KBM-7 (cell line): Measurements from ENCODE around the gene TRDN.
"Not testable (repeated sequence)": the region's sequence is repeated elsewhere in the genome, so short reads cannot be mapped to it uniquely, and the experiment has no call there.

ENCODE experiments used
- DNase-seq: peaks from one replicate; pipeline ENCODE4 v3.0.0-alpha.2; 2015
- in situ Hi-C: fragments of 300-500 bp; cut with MboI; formaldehyde crosslinking; loops from 2 replicates; pipeline ENCODE4 v1.14.3; 2020; ENCODE audit warnings: low sequenced_read_pairs, low pct_unique_long_range_greater_than_20kb, mixed read lengths

TRDN gene

DNA sequence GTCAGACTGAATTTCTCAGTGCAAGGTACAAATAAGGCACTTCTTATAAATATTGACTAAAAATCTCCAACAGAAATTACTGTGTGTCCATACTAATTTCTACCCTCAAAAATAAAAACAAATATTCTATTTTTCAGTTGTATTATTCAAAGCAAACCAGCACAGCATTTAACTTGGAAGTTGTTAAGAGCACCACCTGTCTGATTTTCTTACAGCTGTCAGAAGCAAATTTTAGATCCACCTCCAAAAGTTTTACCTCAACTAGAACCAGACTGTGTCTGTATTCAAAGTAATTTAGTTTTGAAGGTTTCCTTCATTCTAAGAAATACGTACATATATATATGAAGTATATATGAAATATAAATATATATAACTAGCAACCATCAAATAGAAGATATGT lies 1.2 kb downstream of the TRDN start:
- in situ Hi-C loops, result no loop called here
- DNase-seq, result no peak

DNA sequence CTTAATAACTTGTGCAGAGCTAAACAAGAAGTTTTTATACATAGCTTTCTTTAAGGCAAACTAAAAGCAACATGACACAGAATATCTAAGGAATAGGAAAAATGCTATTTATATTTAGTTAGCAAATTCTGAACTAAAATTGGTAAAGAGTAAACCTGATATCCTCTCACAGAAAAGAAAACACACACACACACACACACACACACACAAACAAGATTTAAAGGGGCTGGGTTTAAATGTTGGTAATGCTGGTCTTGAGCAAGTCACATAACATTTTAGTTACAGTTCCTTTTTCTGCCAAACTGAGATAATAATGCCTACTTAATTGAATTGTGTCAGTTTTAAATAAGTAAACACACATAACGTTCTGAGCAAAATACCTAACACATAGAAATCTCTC lies 1.6 kb downstream of the TRDN start:
- DNase-seq, result no peak
- in situ Hi-C loops, result no loop called here

GRCh38 chr6:123632641-123633040 lies 4.1 kb downstream of the TRDN start:
- in situ Hi-C loops, result no loop called here
- no peak for DNase-seq

DNA sequence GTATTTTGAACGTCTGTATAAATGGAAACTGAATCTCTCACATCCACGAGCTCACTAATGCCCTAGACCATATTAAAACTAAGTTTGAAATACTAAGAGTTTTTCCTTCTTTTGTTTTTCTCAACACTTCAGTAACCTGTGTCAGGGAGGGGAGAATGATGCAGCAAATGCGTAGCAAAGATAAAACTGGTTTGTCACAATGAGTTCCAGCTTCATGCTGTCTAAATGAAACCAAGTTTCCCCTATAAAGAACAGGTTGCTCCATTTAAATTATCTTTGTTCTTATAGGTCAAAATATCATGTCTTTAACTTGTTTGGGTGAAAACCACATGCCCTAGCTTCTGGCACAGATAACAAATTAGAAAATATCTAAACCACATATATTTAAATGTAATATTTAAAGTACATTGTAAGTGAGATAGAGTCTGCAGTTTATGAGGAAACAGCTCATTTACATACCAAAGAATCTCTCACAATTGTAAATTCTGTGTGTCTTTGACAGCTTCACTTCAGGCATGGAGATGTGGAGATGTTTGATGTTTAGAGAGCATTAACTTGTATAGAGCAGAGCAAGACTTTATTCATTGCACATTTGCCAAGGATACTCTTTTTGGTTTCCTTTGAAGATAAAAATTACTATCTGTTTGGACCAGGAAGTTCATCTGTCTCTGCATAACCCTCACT lies 7.3 kb downstream of the TRDN start:
- DNase-seq, result no peak
- in situ Hi-C loops, result no loop called here

DNA sequence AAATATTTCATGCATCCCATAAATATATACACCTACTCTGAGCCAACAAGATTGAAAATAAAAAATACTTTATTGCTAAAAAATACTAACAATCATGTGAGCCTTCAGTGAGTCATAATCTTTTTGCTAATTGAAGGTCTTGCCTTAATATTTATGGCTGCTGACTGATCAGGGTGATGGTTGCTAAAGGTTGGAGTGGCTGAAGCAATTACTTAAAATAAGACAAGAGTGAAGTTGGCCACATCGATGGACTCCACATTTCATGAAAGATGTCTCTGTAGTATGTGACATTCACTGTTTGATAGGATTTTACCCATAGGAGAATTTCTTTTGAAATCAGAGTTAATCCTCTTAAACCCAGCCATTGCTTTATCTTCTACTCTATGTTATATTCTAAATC lies 11.1 kb downstream of the TRDN start:
- in situ Hi-C loops, result no loop called here

DNA sequence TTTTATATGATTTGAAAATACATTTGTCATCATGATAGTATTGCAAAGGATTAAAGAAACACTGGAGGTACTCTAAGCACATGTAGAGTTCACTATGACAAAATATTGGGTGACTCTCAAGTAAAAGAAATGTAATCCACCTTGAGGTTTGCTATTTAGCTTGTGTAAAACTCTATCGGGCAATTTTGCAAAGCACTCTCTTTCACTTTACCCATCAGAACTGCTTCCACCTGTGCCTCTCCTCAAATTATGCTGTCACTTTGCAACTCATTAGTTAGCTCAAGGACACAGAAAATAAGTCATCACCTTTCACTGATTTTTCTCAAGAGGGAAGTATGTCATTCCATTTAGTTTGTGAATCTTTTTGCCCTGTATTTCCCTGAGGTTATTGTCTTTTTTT lies 14.0 kb downstream of the TRDN start:
- DNase-seq, result no peak
- in situ Hi-C loops, result no loop called here

More for the DNA sequence above, 11.1 kb downstream of the TRDN start:
- no peak for DNase-seq

GRCh38 chr6:123619156-123619555 lies 17.6 kb downstream of the TRDN start:
- DNase-seq, result no peak
- in situ Hi-C loops, result no loop called here

- in situ Hi-C loops, result no loop called here
- DNase-seq, result no peak
Observed at GRCh38 chr6:123616942-123617341, 19.8 kb downstream of the TRDN start.

DNA sequence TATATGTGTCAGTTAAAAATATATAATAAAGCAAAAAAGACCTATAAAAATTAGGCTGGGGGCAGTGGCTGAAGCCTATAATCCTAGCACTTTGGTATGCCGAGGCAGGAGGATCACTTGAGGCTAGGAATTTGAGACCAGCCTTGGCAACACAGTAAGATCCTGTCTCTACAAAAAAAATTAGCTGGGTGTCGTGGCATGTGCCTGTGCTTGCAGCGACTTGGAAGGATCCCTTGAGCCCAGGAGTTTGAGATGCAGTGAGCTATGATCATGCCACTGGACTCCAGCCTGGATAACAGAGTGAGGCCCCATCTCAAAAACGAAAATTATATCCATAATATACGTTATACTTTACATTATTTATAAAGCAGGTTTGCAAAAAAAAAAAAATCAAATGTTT lies 20.7 kb downstream of the TRDN start:
- DNase-seq, result no peak
- in situ Hi-C loops, result no loop called here

DNA sequence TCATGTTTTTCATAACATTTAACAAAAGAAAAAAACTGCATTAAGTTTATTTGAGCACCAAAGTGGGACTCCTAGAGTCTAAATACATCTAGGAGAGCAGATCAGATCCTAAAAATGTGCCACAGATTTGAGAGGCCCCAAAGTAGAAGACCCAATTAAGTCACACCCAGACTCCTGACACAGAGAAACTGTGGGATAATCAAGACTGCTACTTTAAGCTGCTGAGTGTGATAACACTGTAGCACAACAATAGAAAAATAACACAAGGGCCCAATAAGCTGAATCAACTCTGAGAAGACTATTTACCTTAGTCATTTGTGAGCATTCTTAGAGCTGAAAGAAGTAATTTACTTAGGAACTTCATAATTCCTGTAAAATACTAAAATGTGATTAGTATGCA lies 26.0 kb downstream of the TRDN start:
- in situ Hi-C loops, result no loop called here
- DNase-seq, result no peak

GRCh38 chr6:123604067-123604466 lies 32.7 kb downstream of the TRDN start:
- in situ Hi-C loops, result no loop called here
- DNase-seq, result no peak

GRCh38 chr6:123598011-123598410 lies 38.7 kb downstream of the TRDN start:
- in situ Hi-C loops, result no loop called here
- no peak for DNase-seq

- in situ Hi-C loops, result no loop called here
- DNase-seq, result no peak
Observed at GRCh38 chr6:123594776-123595175, 42.0 kb downstream of the TRDN start.

- in situ Hi-C loops, result no loop called here
- no peak for DNase-seq
Observed at GRCh38 chr6:123592426-123592825, 44.3 kb downstream of the TRDN start.

- in situ Hi-C loops, result no loop called here
- DNase-seq, result no peak
Observed at GRCh38 chr6:123589973-123590372, 46.8 kb downstream of the TRDN start.

DNA sequence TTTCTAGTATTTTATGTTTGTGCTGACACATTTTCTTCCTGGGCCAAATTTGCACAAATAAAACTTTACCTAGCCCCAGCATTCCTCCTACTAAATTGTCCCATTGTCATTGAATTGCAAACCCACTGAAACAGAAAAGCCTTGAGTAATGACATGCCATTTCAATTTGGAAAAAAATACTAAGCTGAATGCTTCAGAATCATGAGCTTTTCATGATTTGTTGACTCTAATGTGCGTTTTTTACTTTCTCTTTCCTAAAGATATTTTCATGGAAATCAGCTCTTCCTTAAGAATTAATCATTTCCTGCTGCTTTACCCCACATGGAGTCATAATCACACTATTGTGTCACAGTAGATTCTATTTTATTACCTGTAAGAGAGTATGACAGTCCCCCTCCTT lies 47.4 kb downstream of the TRDN start:
- no peak for DNase-seq
- in situ Hi-C loops, result no loop called here

DNA sequence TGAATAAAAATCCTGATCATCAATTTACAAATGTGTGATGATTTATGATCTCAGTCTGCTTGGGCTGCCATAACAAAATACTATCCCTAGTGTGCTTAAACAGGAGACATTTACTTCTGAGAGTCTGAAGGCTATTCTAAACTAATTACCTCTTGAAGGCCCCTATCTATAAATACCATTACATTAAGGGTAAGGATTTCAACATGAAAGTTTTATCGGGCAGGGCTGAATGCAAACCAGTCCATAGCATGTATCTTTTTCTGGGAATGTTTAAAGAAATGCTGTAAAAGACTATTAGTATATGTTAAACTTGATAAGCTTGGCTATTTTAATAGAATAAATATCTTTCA lies 48.2 kb downstream of the TRDN start:
- DNase-seq, result no peak
- in situ Hi-C loops, result no loop called here

DNA sequence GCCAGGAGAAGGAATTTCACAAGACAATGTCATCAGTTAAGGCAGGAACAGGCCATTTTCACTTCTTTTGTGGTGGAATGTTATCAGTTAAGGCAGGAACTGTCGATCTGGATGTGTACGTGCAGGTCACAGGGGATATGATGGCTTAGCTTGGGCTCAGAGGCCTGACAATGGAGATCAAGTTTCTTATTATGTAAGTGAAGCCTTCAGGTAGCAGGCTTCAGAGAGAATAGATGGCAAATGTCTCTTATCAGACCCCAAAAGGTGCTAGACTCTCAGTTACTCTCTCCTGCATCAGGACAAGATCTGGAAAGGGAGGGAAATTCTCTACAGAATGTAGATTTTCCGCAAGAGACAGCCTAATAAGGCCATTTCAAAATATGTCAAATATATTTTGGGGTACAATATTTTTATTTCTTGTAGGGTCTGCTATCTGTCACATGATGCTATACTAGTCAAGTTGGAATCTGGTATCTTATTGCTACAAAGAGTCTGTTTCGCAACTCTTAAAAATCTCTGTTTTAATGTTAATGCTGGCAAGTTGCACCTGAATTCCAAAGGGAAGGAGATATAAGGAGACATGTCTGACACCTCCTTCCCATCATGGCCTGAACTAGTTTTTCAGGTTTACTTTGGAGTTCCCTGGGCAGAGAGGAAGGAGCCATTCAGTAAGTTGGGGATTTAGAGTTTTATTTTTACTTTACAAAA lies 48.8 kb downstream of the TRDN start:
- DNase-seq, result no peak
- in situ Hi-C loops, result no loop called here

- DNase-seq, in situ Hi-C loops: not testable (repeated sequence)
Observed at GRCh38 chr6:123587407-123587806, 49.3 kb downstream of the TRDN start.

DNA sequence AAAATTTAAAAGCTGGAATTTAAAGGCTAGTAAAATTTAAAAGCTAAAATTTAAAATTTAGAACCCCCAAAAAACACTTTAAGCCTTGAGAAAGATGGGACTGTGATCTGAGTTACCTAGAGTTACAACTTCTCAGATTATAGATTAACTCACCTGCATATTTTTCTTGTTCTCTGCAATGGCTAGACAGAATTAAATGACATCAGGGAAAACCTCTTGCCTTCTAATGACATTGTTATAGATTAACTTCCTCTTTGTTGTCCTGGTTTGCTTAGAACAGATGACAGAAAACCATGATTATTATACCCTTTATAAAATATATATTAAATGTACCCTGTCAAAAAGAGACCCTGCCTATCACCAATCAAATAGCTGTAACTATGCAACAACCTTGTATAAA lies 56.4 kb downstream of the TRDN start:
- no peak for DNase-seq
- in situ Hi-C loops, result no loop called here

DNA sequence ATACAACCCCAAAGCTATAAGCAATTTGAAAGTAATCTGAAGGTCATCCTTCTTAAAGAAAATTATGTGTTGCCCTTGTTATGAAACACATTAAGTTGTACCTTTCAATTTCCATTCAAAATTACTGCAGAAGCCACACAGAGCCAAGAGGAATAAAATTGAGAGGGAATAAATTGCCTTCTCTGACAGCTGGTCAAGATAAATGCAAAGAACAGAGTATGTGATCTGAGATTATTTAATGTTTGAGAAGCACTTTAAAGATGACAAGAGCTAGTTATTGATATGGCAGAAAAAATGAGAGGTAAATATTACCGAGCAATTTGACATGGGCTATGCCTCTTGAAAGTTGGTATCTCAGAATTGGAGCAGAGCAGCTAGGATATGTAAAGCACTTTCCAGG lies 61.6 kb downstream of the TRDN start:
- in situ Hi-C loops, result no loop called here
- no peak for DNase-seq
